Stomach (tissue), 19 donors: ENCODE data around the gene UNC119B. TPM values are rescaled to one million over a fixed set of nuclear protein-coding genes. Genes with fewer than 3 reads are reported as not detected.

Experiments
- DNase-seq, 2 donors: peaks; one replicate each; pipeline versions ENCODE4 v3.0.0 to v3.0.0-alpha.2; 2013 to 2019
- H3K27ac ChIP-seq, 5 donors: fragments of 200-600 bp in 4 of 5; sonication (generic) in 4 of 5; one replicate each; pipeline ENCODE4 v1.5.1; 2013 to 2019; ENCODE audit warnings: mild to moderate bottlenecking in 1 of 5, moderate library complexity in 1 of 5
- H3K27me3 ChIP-seq, 3 donors: fragments of 200-600 bp; sonication (generic); one replicate each; pipeline ENCODE4 v1.5.1; 2017 to 2019; ENCODE audit warnings: mixed run types in 1 of 3
- H3K36me3 ChIP-seq, 4 donors: fragments of 200-600 bp; sonication (generic); 1 replicate in 3 of 4; 2 replicates in 1 of 4; pipeline ENCODE4 v1.5.1; 2016 to 2019
- H3K4me1 ChIP-seq, 4 donors: fragments of 200-600 bp; sonication (generic); one replicate each; pipeline ENCODE4 v1.5.1; 2016 to 2019
- H3K4me3 ChIP-seq, 4 donors: fragments of 200-600 bp; sonication (generic) in 3 of 4; one replicate each; pipeline ENCODE4 v1.5.1; 2016 to 2019; ENCODE audit warnings: mild to moderate bottlenecking in 1 of 4
- H3K9me3 ChIP-seq, 4 donors: fragments of 200-600 bp; sonication (generic); one replicate each; pipeline ENCODE4 v1.5.1; 2016 to 2019
- EP300 ChIP-seq: sonication (generic); formaldehyde crosslinking; IDR thresholded peaks from one replicate; pipeline ENCODE4 v1.6.1; 2017; ENCODE audit warnings: antibody characterized with exemption
- POLR2A ChIP-seq, 4 donors: fragments of 450-650 bp; IDR thresholded peaks; one replicate each; pipeline ENCODE4 v1.6.1; 2016; ENCODE audit warnings: antibody characterized with exemption in 4 of 4, control low read depth in 2 of 4, mild to moderate bottlenecking in 1 of 4, moderate library complexity in 1 of 4
- POLR2AphosphoS5 ChIP-seq, 3 donors: sonication (generic); formaldehyde crosslinking; IDR thresholded peaks; one replicate each; pipeline ENCODE4 v1.6.1; 2016; ENCODE audit warnings: antibody characterized with exemption in 3 of 3
- WGBS, 5 donors: extraction: QIAGEN DNeasy Blood & Tissue Kit in 3 of 5; methylation state at CpG; one replicate each; pipeline versions ENCODE4 v1.1.5 to v1.1.7; 2013 to 2018; 5-methylcytosine and 5-hydroxymethylcytosine counted together
- intact Hi-C: fragments of 100-400 bp; cut with DNase I; formaldehyde crosslinking; loops from one replicate; pipeline ENCODE4 v1.15.1; 2023; ENCODE audit warnings: low total_unique reads
- long read RNA-seq, 10 donors: transcript quantifications; one replicate each; lab custom pipeline, GENCODE V29; 2026
- polyA plus RNA-seq, 3 donors: library from polyadenylated mRNA; stranded (reverse); fragments of 200-250 nt; gene quantifications; one replicate each; pipeline ENCODE4 v1.2.3, GENCODE V29; 2013
- total RNA-seq, 5 donors: library from RNA; depleted of rRNA; stranded (reverse); fragments of >200 nt; gene quantifications; one replicate each; pipeline versions ENCODE4 v1.1.0 to v1.2.3, GENCODE V29; 2014 to 2016
- TF ChIP-seq, protein P1 (sequence below), 7 experiments: fragments of 450-650 bp in 4 of 7; fragments of 200-600 bp in 3 of 7; sonication (generic) in 3 of 7; IDR thresholded peaks; one replicate each; pipeline ENCODE4 v1.5.1; 2016 to 2019; ENCODE audit warnings: antibody characterized with exemption in 7 of 7, control low read depth in 2 of 7, mild to moderate bottlenecking in 1 of 7
- donor health status: healthy with polysubstance abuse.
- donor health status: Bipolar disorder and iron deficiency.
- donor health status: healthy.

Gene UNC119B
- total RNA-seq (10 to 100 TPM in 4 of 5 donors, 1 to 10 TPM in 1; 8.2 to 26.8 (median 19.7) TPM), polyA plus RNA-seq (10 to 100 TPM in 2 of 3 donors, 1 to 10 TPM in 1; 9.6 to 14.6 (median 12.5) TPM)
- long read RNA-seq, donor 1, partial matches to known transcripts: 0 of 1 reads
- long read RNA-seq, donor 1, other reads (novel, unspliced or antisense): 0 of 1 reads
- long read RNA-seq, donor 2, full-length matches to known transcripts: 1 of 7 reads
- long read RNA-seq, donor 2, partial matches to known transcripts: 6 of 7 reads
- long read RNA-seq, donor 2, other reads (novel, unspliced or antisense): 0 of 7 reads
- long read RNA-seq, donor 3, full-length matches to known transcripts: 1 of 1 reads
- long read RNA-seq, donor 3, partial matches to known transcripts: 0 of 1 reads
- long read RNA-seq, donor 3, other reads (novel, unspliced or antisense): 0 of 1 reads
- long read RNA-seq, donor 4, full-length matches to known transcripts: 2 of 2 reads
- long read RNA-seq, donor 4, partial matches to known transcripts: 0 of 2 reads
- long read RNA-seq, donor 4, other reads (novel, unspliced or antisense): 0 of 2 reads
- long read RNA-seq, donor 5, full-length matches to known transcripts: 3 of 11 reads
- long read RNA-seq, donor 5, partial matches to known transcripts: 8 of 11 reads
- long read RNA-seq, donor 5, other reads (novel, unspliced or antisense): 0 of 11 reads
- long read RNA-seq, donor 6, full-length matches to known transcripts: 5 of 14 reads
- long read RNA-seq, donor 6, partial matches to known transcripts: 9 of 14 reads
- long read RNA-seq, donor 6, other reads (novel, unspliced or antisense): 0 of 14 reads
- long read RNA-seq, donor 7, full-length matches to known transcripts: 1 of 9 reads
- long read RNA-seq, donor 7, partial matches to known transcripts: 8 of 9 reads
- long read RNA-seq, donor 7, other reads (novel, unspliced or antisense): 0 of 9 reads
- long read RNA-seq, donor 8, full-length matches to known transcripts: 3 of 8 reads
- long read RNA-seq, donor 8, partial matches to known transcripts: 5 of 8 reads
- long read RNA-seq, donor 8, other reads (novel, unspliced or antisense): 0 of 8 reads
- long read RNA-seq, donor 9, full-length matches to known transcripts: 3 of 3 reads
- long read RNA-seq, donor 9, partial matches to known transcripts: 0 of 3 reads
- long read RNA-seq, donor 9, other reads (novel, unspliced or antisense): 0 of 3 reads
- long read RNA-seq, donor 10, full-length matches to known transcripts: 1 of 1 reads
- long read RNA-seq, donor 10, partial matches to known transcripts: 0 of 1 reads
- long read RNA-seq, donor 10, other reads (novel, unspliced or antisense): 0 of 1 reads

DNA sequence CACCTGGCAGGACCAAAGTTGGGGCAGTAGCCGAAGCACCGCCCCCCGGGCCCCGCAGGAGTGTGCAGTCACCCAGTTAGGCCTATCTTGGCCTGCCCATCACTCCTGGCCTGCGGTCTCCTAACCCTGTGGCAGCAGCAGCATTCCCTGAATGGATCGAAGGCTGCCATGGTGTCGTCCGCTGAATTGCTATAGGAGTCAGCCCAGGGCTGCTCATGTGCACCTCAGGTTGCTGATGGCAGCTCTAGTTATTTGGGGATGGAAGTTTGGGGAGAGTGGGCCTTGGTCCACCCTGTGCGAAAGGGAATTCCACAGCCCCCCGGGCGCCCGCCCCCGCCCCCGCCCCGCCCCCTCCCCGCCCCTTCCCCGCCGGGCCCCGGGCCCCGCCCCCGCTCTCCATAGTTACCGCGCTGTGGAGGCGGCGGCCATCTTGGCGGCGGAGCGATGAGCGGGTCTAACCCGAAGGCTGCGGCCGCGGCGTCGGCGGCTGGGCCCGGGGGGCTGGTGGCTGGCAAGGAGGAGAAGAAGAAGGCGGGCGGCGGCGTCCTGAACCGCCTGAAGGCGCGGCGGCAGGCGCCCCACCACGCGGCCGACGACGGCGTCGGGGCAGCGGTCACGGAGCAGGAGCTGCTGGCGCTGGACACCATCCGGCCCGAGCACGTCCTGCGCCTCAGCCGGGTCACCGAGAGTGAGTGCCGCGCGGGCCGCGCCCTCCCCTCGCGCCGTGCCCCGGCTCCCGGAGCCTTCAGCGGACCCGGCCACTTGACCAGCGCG lies at the start of gene UNC119B:
Gene UNC119B, plus strand, starts transcription at position 428 of the 774 bp plus-strand sequence. Its CDS starts 17 bp downstream, at position 445.
- H3K4me1 ChIP-seq: peaks cover 26 to 56% (median 35%) of the 10 kb centered on the region in 4 donors
- peaks cover 13 to 23% (median 17%) of the 10 kb centered on the region in 4 donors for H3K36me3 ChIP-seq
- H3K4me3 ChIP-seq: peak within 1 kb of the TSS; percentile 87 to 94 (median 90)
- peak; percentile 58 to 88 for DNase-seq
- WGBS, 5 donors: 1 to 2% (median 1%) methylated on average over 8 to 71 of the region's 76 CpGs
- peak within 1 kb of the TSS; percentile 89 to 92 (median 91) for H3K27ac ChIP-seq
- intact Hi-C loops: loop anchor here (5.0 to 10.0 kb wide), 2 partner anchors 63 to 125 kb away; partner anchors contain the start of gene POP5
- no peaks in the 10 kb centered on the region for H3K27me3 ChIP-seq
- H3K9me3 ChIP-seq: no peaks in the 10 kb centered on the region
- TF ChIP-seq, protein P1, sequence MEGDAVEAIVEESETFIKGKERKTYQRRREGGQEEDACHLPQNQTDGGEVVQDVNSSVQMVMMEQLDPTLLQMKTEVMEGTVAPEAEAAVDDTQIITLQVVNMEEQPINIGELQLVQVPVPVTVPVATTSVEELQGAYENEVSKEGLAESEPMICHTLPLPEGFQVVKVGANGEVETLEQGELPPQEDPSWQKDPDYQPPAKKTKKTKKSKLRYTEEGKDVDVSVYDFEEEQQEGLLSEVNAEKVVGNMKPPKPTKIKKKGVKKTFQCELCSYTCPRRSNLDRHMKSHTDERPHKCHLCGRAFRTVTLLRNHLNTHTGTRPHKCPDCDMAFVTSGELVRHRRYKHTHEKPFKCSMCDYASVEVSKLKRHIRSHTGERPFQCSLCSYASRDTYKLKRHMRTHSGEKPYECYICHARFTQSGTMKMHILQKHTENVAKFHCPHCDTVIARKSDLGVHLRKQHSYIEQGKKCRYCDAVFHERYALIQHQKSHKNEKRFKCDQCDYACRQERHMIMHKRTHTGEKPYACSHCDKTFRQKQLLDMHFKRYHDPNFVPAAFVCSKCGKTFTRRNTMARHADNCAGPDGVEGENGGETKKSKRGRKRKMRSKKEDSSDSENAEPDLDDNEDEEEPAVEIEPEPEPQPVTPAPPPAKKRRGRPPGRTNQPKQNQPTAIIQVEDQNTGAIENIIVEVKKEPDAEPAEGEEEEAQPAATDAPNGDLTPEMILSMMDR (IDR thresholded peaks at IDR 0.05): no peak
- TF ChIP-seq POLR2A (IDR thresholded peaks at IDR 0.05) (no peak), POLR2AphosphoS5 (IDR thresholded peaks at IDR 0.05) (peak; percentile 4 to 73 (median 33))

DNA sequence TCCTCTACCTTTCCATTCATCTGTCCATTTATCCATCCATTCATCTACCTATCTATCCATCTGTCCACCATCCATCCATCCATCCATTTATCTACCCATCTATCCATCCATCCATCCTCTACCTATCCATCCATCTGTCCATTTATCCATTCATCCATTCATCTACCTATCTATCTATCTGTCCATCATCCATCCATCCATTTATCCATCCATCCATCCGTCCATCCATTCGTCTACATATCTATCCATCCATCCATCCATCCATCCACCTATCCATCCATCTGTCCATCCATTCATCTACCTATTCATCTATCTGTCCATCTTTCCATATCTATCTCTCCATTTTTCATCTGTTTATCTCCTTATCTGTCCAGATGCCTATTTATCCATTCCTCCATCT lies 48.8 kb upstream of the UNC119B start:
- Histone ChIP-seq H3K4me1 (no peaks in the 10 kb centered on the region), H3K4me3 (no peak overlapping the region), H3K27ac (no peak overlapping the region), H3K27me3 (no peaks in the 10 kb centered on the region), H3K36me3 (peaks cover 0 to 8% (median 0%) of the 10 kb centered on the region in 4 donors), H3K9me3 (no peaks in the 10 kb centered on the region)
- TF ChIP-seq, protein P1 (IDR thresholded peaks at IDR 0.05): no peak
- no peak for TF ChIP-seq POLR2A (IDR thresholded peaks at IDR 0.05)
- no peak for TF ChIP-seq POLR2AphosphoS5 (IDR thresholded peaks at IDR 0.05)
- TF ChIP-seq EP300: no peak
- WGBS, 5 donors: 66 to 95% (median 70%) methylated on average over 2 of the region's 2 CpGs
- intact Hi-C loops: no loop called here
- no peak for DNase-seq

DNA sequence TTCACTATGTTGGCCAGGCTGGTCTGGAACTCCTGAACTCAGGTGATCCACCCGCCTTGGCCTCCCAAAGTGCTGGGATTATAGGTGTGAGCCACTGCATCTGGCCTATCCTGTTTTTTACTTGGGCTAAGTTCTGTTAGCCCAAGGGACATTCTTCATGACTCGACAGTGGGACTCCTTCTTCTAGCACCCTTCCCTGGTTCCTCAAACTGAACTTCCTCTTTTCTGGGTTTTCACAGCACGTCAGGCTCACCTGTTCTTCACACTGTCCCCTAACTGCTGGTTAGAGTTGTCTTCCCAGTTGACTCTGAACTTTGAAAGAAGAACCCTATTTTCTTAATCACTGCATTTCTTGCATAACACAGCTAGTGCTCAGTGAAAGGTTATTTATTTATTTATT lies 47.4 kb upstream of the UNC119B start:
- intact Hi-C loops: no loop called here
- H3K4me3 ChIP-seq: no peak overlapping the region
- peaks cover 0 to 8% (median 0%) of the 10 kb centered on the region in 4 donors for H3K36me3 ChIP-seq
- TF ChIP-seq POLR2A (IDR thresholded peaks at IDR 0.05) (no peak), EP300 (no peak), POLR2AphosphoS5 (IDR thresholded peaks at IDR 0.05) (no peak)
- TF ChIP-seq, protein P1 (IDR thresholded peaks at IDR 0.05): no peak
- H3K4me1 ChIP-seq: no peaks in the 10 kb centered on the region
- no peak overlapping the region for H3K27ac ChIP-seq
- 77 to 88% (median 86%) methylated on average over 3 of the region's 3 CpGs for WGBS, 5 donors
- no peaks in the 10 kb centered on the region for H3K27me3 ChIP-seq
- no peak for DNase-seq
- H3K9me3 ChIP-seq: no peaks in the 10 kb centered on the region
